Measurements from ENCODE around the gene DLD.

GRCh38 chr7:107870427-107871000 lies 20.5 kb upstream of the DLD start:
- no peak for TF ChIP-seq POLR2A (IDR thresholded peaks at IDR 0.05; ENCODE audit: low read length)
- TF ChIP-seq GATA1 (IDR thresholded peaks at IDR 0.05; ENCODE audit: low read depth, low read length), result no peak

All from erythroblast (primary cell).